ENCODE data around the gene UMAD1.

- TF ChIP-seq CTCF (IDR thresholded peaks at IDR 0.05; ENCODE audit: borderline replicate concordance, extremely low read depth, low read length, poor library complexity, severe bottlenecking) = no peak
- no peak for TF ChIP-seq EZH2 (IDR thresholded peaks at IDR 0.05; ENCODE audit: borderline replicate concordance, low read depth, low read length, severe bottlenecking)
Measured at GRCh38 chr7:7869036-7869435, 228.5 kb downstream of the UMAD1 start.

Measured in DND-41 (cell line).